Lung (tissue), 12 donors: ENCODE results near the gene IFT81. TPM values are rescaled to one million over a fixed set of nuclear protein-coding genes. Genes with fewer than 3 reads are reported as not detected.
A peak's percentile ranks its signal among the peaks of the same experiment; 100 is the strongest.

ENCODE experiments used
- ATAC-seq: fragments of 200-7000 bp; cut with Tn5 transposase; one replicate; pipeline ENCODE4 v1.9.1; 2020; ENCODE audit warnings: moderate number of reproducible peaks; ENCODE audit not compliant: insufficient read depth, low FRiP score
- DNase-seq, 3 donors: peaks; one replicate each; pipeline ENCODE4 v3.0.0-alpha.2; 2013 to 2017
- H3K27ac ChIP-seq, 2 donors: one replicate each; pipeline ENCODE4 v1.5.1; 2013; ENCODE audit warnings: mild to moderate bottlenecking in 2 of 2, moderate library complexity in 2 of 2, control low read depth in 1 of 2, inconsistent platforms in 1 of 2, low read depth in 1 of 2, low read length in 1 of 2
- H3K27me3 ChIP-seq, 3 donors: one replicate each; pipeline ENCODE4 v1.5.1; 2013; ENCODE audit warnings: low read length in 2 of 3; ENCODE audit not compliant: control insufficient read depth in 3 of 3, insufficient read depth in 3 of 3
- H3K36me3 ChIP-seq, 4 donors: one replicate each; pipeline ENCODE4 v1.5.1; 2013; ENCODE audit warnings: low read length in 4 of 4, mild to moderate bottlenecking in 1 of 4, moderate library complexity in 1 of 4; ENCODE audit not compliant: control insufficient read depth in 4 of 4, insufficient read depth in 4 of 4
- H3K4me1 ChIP-seq, 5 donors: one replicate each; pipeline ENCODE4 v1.5.1; 2013; ENCODE audit warnings: low read length in 5 of 5, mild to moderate bottlenecking in 2 of 5, moderate library complexity in 1 of 5; ENCODE audit not compliant: control insufficient read depth in 5 of 5, insufficient read depth in 5 of 5
- H3K4me3 ChIP-seq: one replicate; pipeline ENCODE4 v1.5.1; 2013; ENCODE audit warnings: mild to moderate bottlenecking, control low read depth, moderate library complexity
- H3K9ac ChIP-seq, 2 donors: one replicate each; pipeline ENCODE4 v1.5.1; 2013; ENCODE audit warnings: low read length in 2 of 2, control low read depth in 1 of 2; ENCODE audit not compliant: insufficient read depth in 1 of 2
- H3K9me3 ChIP-seq, 4 donors: one replicate each; pipeline ENCODE4 v1.5.1; 2013; ENCODE audit warnings: low read length in 3 of 4, mild to moderate bottlenecking in 1 of 4, moderate library complexity in 1 of 4; ENCODE audit not compliant: control insufficient read depth in 4 of 4, insufficient read depth in 3 of 4
- CTCF ChIP-seq: IDR thresholded peaks from 2 replicates; pipeline ENCODE4 v1.5.1; 2012; ENCODE audit warnings: mild to moderate bottlenecking; ENCODE audit errors: control extremely low read depth, extremely low read depth
- WGBS, 2 donors: extraction: QIAGEN DNeasy Blood & Tissue Kit; methylation state at CpG; one replicate each; pipeline ENCODE4 v1.1.7; 2013; 5-methylcytosine and 5-hydroxymethylcytosine counted together
- polyA plus RNA-seq, 2 donors: library from polyadenylated mRNA; stranded (reverse); fragments of 200-250 nt; gene quantifications; one replicate each; pipeline ENCODE4 v1.2.1, GENCODE V29; 2013
- total RNA-seq, 2 donors: library from RNA; depleted of rRNA in 1 of 2; stranded (reverse); fragments of >200 nt in 1 of 2; gene quantifications; one replicate each; pipeline ENCODE4 v1.2.1, GENCODE V29; 2014 to 2021
- donor health status: control.
- donor health status: control.
- donor health status: Bipolar disorder and iron deficiency.
- donor health status: healthy.
- donor health status: DM: yes; HTN: yes; CAD: no.

The IFT81 gene
- total and polyA plus RNA-seq, 4 donors: 5.4 to 43.1 (median 10.8) TPM

GRCh38 chr12:110117956-110118685 lies 6.0 kb upstream of the IFT81 start:
- peaks cover 0 to 9% (median 0%) of the 10 kb centered on the region in 5 donors for H3K4me1 ChIP-seq
- H3K9me3 ChIP-seq: no peaks in the 10 kb centered on the region
- H3K36me3 ChIP-seq: no peaks in the 10 kb centered on the region
- H3K27me3 ChIP-seq: no peaks in the 10 kb centered on the region
- H3K27ac ChIP-seq: no peak overlapping the region
- TF ChIP-seq CTCF: no peak
- DNase-seq (no peak), ATAC-seq (no peak)
- WGBS, 2 donors: 40 to 51% methylated on average over 7 of the region's 7 CpGs
- H3K9ac ChIP-seq: no peak overlapping the region
- no peak overlapping the region for H3K4me3 ChIP-seq

- TF ChIP-seq CTCF: no peak
Observed at GRCh38 chr12:110122929-110123328, 1.2 kb upstream of the IFT81 start.

GRCh38 chr12:110123919-110124268 lies 263 bp upstream of the IFT81 start:
- DNase-seq (no peak), ATAC-seq (peak; percentile 93)
- Histone ChIP-seq H3K4me3 (no peak overlapping the region), H3K27ac (no peak overlapping the region), H3K9me3 (no peaks in the 10 kb centered on the region), H3K9ac (no peak overlapping the region), H3K27me3 (no peaks in the 10 kb centered on the region), H3K4me1 (peaks cover 0 to 17% (median 4%) of the 10 kb centered on the region in 5 donors), H3K36me3 (peaks cover 0 to 4% (median 2%) of the 10 kb centered on the region in 4 donors)
- no peak for TF ChIP-seq CTCF
- 5 to 8% methylated on average over 24 to 32 of the region's 32 CpGs for WGBS, 2 donors

More at GRCh38 chr12:110122929-110123328, 1.2 kb upstream of the IFT81 start:
- WGBS, 2 donors: 82 to 93% methylated on average over 4 of the region's 4 CpGs
- ATAC-seq (no peak), DNase-seq (no peak)
- peaks cover 0 to 17% (median 7%) of the 10 kb centered on the region in 5 donors for H3K4me1 ChIP-seq
- H3K27ac ChIP-seq: no peak overlapping the region
- no peak overlapping the region for H3K9ac ChIP-seq
- H3K4me3 ChIP-seq: no peak overlapping the region
- H3K36me3 ChIP-seq: no peaks in the 10 kb centered on the region
- no peaks in the 10 kb centered on the region for H3K27me3 ChIP-seq
- H3K9me3 ChIP-seq: no peaks in the 10 kb centered on the region
